ENCODE measurements around the gene SSR1.

Gene SSR1

DNA sequence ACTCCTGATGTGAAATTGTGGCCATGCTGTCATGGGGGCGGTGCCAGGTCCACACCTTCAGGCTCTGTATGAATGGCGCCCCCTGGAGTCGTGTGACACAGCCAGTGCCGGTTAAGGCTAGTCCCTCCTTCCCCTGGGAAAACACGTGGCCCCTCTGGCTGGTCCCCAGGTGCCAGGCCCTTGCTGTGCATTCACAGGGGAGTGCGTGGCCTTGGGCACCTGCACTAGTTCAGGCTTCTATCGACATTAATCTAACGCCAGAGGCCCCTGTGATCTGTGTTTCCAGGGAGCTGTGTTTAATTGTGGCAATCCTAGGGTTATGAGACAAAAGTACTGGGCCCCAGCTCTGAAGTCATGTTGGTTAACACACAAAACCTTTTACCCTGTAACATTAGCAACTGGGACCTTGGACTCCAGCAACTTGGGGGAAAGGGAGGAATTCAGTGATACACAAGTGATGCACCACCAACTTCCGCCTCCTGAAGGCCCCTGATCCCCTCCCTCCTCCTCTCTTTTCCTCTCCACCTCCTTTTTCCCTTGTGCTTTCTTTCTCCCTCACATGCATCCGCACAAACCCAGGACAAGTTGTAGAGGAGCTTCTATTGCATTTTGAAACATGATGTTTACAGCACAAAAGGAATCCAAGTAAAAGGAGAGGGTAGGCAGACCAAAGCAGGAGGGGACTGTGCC lies 74.0 kb downstream of the SSR1 start:
- DNase-seq (ENCODE audit: low read depth) = peak; percentile 76

DNA sequence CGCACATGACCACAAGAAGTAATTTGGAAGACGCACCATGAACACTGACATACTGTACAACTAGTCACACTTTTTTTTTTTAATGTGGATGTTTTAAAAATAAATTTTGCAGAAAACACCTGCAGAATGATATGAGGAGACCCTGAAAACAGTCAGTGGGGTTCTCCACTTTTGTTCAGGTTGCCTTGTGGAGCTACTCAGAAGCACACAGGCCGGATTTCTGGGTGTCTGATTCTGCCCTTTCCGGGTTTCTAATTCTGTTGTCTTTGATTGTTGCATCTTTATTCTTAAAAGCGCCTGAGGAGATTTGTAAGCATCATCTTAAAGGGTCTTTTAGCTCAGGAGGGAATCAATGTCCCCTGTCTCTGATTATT lies 74.5 kb downstream of the SSR1 start:
- no peak for DNase-seq (ENCODE audit: low read depth)

- DNase-seq (ENCODE audit: low read depth) = no peak
Observed at GRCh38 chr6:7237653-7238188, 75.3 kb downstream of the SSR1 start.

DNA sequence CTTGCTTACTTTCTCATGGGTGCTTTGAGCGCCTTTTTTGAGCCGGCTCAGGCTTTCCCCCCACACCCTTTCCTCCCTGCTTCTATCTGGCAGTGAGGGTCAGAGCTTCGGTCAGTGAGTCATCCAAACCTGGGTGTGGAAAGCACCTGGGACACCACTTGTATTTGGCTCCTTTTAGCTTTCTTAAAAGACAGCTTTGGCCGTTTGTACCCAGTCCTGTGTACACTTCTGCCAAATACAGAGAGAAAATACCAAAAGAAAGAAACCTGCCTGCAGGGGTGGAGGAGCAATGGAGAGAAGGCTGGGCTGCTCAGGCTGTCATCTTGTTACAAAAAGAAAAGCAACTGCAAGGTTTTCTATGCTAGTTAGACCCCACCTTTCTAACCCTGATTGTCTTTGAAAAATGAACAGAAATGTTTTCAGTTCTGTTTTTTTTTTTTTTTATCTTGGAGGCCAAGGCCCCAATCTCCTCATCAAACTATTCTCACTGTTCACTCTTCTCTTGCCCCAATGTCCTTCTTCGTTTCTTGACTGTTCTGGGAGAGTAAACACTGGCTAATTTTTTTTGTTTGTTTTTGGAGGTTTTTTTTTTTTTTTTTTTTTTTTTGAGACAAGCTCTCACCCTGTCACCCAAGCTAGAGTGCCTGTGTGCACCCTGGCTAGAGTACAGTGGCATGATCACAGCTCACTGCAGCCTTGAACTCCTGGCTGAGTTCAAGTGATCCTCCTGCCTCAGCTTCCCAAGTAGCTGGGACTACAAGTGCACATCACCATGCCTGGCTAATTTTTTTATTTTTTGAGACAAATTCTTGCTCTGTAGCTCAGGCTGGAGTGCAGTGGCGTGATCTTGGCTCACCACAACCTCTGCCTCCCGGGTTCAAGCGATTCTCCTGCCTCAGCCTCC lies 76.4 kb downstream of the SSR1 start:
- DNase-seq (ENCODE audit: low read depth) = no peak

- DNase-seq (ENCODE audit: low read depth) = no peak
Observed at GRCh38 chr6:7235712-7236305, 77.2 kb downstream of the SSR1 start.

- DNase-seq (ENCODE audit: low read depth) = no peak
Observed at GRCh38 chr6:7234547-7234946, 78.5 kb downstream of the SSR1 start.

DNA sequence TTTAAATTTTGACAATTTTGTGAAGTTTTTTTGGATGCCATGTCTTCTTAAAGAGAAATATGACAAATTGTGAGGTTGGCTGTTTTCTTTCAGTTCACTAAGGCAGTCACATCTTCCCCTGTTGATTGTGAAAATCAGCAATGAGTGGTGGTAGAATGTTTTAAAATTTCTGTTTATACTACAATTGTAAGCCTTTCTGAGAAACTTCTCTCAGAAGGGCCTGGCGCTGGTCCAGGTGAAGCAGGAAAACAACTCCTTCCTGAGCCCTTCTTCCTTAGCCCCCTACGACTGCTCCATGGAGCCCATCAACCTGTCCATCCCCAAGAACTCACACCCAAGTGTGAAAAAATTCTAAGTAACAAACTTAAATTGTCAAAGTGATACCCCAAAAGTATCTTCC lies 80.6 kb downstream of the SSR1 start:
- peak; percentile 51 for DNase-seq (ENCODE audit: low read depth)

DNA sequence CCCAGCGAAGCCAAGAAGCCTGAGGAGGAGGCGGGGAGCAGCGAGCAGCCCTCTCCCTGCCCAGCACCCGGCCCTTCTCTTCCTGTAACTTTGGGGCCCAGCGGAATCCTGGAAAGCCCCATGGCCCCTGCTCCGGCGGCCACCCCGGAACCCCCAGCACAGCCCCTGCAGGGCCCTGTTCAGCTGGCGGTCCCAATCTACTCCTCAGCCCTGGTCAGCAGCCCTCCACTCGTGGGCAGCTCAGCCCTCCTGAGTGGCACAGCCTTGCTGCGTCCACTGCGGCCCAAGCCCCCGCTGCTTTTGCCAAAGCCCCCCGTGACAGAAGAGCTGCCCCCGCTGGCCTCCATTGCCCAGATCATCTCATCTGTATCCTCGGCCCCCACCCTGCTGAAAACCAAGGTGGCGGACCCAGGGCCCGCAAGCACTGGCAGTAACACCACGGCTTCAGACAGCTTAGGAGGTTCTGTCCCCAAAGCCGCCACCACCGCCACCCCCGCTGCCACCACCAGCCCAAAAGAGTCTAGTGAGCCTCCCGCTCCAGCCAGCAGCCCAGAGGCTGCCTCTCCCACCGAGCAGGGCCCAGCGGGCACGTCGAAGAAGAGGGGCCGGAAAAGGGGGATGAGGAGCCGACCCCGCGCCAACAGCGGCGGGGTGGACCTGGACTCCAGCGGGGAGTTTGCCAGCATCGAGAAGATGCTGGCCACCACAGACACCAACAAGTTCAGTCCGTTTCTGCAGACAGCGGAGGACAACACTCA lies 81.9 kb downstream of the SSR1 start:
- DNase-seq (ENCODE audit: low read depth) = no peak

DNA sequence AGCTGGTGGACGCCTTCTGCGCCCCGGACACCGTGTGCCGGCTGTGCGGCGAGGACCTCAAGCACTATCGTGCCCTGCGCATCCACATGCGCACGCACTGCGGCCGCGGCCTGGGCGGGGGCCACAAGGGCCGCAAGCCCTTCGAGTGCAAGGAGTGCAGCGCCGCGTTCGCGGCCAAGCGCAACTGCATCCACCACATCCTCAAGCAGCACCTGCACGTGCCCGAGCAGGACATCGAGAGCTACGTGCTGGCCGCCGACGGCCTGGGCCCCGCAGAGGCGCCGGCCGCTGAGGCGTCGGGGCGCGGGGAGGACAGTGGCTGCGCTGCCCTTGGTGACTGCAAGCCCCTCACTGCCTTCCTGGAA lies 82.7 kb downstream of the SSR1 start:
- no peak for DNase-seq (ENCODE audit: low read depth)

GRCh38 chr6:7229376-7230326 lies 83.3 kb downstream of the SSR1 start:
- no peak for DNase-seq (ENCODE audit: low read depth)

- DNase-seq (ENCODE audit: low read depth) = no peak
Observed at GRCh38 chr6:7228662-7229375, 84.2 kb downstream of the SSR1 start.

DNA sequence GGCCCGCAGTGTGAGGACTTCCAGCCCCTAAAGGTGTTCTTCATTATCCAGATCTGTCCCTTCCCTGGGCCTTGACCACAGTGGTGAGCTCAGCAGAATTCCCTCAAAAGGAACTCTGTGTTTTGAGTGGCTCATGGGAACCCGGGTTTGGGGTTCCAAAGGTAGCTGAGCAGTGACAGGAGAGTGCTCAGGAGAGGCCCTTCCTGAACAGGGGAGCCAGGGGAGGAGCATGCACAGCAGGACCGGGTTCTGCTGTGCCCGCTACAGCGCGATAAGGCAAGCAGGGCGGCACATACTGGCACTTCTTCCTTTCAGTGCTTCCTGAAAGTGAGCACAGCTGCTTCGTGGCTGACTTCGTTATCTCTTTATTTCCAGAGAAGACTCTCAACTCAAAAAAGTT lies 88.3 kb downstream of the SSR1 start:
- no peak for DNase-seq (ENCODE audit: low read depth)

- no peak for DNase-seq (ENCODE audit: low read depth)
Observed at GRCh38 chr6:7222197-7222596, 90.8 kb downstream of the SSR1 start.

DNA sequence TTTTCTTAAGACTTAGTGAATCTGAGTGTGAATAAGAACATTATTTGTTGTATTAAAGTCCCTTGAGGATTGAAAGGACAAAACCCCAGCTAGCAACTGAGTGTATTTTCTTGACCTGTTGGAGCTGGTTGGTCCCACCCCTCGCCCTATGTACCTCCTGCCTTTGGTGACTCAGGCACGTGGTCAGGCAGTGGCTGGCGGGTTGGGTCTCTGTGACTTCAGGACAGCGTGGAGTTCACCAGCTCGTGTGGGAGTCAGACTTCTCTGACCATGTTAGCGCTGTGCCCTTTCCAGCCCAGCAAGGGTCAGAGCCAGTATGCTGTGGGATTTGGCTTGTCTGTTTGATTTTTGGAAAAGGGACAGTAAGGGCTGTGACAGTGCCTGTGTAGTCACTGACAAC lies 93.7 kb downstream of the SSR1 start:
- peak; percentile 21 for DNase-seq (ENCODE audit: low read depth)

- DNase-seq (ENCODE audit: low read depth) = peak; percentile 19
Observed at GRCh38 chr6:7218406-7218988, 94.5 kb downstream of the SSR1 start.

All from iris pigment epithelial cell (primary cell).